GM19455 (cell line): ENCODE results near the gene DAO.

Source experiments
- ATAC-seq: cut with Tn5 transposase; IDR thresholded peaks from one replicate; pipeline ENCODE4 v1.9.1; 2021; ENCODE audit not compliant: unreplicated experiment

The DAO gene

GRCh38 chr12:108918206-108918605 is 38.3 kb downstream of the DAO start:
- no peak for ATAC-seq

- no peak for ATAC-seq
Observed at GRCh38 chr12:108918960-108919642, 39.2 kb downstream of the DAO start.

- no peak for ATAC-seq
Observed at GRCh38 chr12:108921946-108922345, 42.1 kb downstream of the DAO start.

GRCh38 chr12:108922918-108923317 is 43.0 kb downstream of the DAO start:
- no peak for ATAC-seq

- no peak for ATAC-seq
Observed at GRCh38 chr12:108928695-108929094, 48.8 kb downstream of the DAO start.

- no peak for ATAC-seq
Observed at GRCh38 chr12:108930155-108930554, 50.3 kb downstream of the DAO start.

GRCh38 chr12:108930756-108931155 is 50.9 kb downstream of the DAO start:
- no peak for ATAC-seq

- ATAC-seq: no peak
Observed at GRCh38 chr12:108933949-108934348, 54.1 kb downstream of the DAO start.

- ATAC-seq: no peak
Observed at GRCh38 chr12:108935159-108935763, 55.4 kb downstream of the DAO start.

- no peak for ATAC-seq
Observed at GRCh38 chr12:108938247-108938924, 58.5 kb downstream of the DAO start.

GRCh38 chr12:108939594-108939993 is 59.7 kb downstream of the DAO start:
- peak; percentile 79 for ATAC-seq

- ATAC-seq: no peak
Observed at GRCh38 chr12:108940138-108940537, 60.2 kb downstream of the DAO start.

GRCh38 chr12:108947097-108947496 is 67.2 kb downstream of the DAO start:
- ATAC-seq: no peak

GRCh38 chr12:108948367-108948766 is 68.5 kb downstream of the DAO start:
- ATAC-seq: no peak

- ATAC-seq: no peak
Observed at GRCh38 chr12:108949976-108950375, 70.1 kb downstream of the DAO start.
